A172 (cell line): Measurements from ENCODE around the gene ENOX2. TPM values are rescaled to one million over a fixed set of nuclear protein-coding genes. Genes with fewer than 3 reads are reported as not detected.
A peak's percentile ranks its signal among the peaks of the same experiment; 100 is the strongest.
"Not testable (repeated sequence)": the region's sequence is repeated elsewhere in the genome, so short reads cannot be mapped to it uniquely, and the experiment has no call there.

ENCODE experiments used
- DNase-seq: peaks from one replicate; pipeline ENCODE4 v3.0.0-alpha.2; 2015; ENCODE audit warnings: low spot score
- total RNA-seq: library from RNA; depleted of rRNA; stranded (reverse); fragments of >200 nt; shearing (Covaris generic); gene quantifications from 2 replicates; pipeline ENCODE4 v1.2.3, GENCODE V29; 2014; rRNA removed

Gene ENOX2, protein sequence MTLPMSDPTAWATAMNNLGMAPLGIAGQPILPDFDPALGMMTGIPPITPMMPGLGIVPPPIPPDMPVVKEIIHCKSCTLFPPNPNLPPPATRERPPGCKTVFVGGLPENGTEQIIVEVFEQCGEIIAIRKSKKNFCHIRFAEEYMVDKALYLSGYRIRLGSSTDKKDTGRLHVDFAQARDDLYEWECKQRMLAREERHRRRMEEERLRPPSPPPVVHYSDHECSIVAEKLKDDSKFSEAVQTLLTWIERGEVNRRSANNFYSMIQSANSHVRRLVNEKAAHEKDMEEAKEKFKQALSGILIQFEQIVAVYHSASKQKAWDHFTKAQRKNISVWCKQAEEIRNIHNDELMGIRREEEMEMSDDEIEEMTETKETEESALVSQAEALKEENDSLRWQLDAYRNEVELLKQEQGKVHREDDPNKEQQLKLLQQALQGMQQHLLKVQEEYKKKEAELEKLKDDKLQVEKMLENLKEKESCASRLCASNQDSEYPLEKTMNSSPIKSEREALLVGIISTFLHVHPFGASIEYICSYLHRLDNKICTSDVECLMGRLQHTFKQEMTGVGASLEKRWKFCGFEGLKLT
- total RNA-seq: 4.0 and 4.2 TPM in 2 replicates

DNA sequence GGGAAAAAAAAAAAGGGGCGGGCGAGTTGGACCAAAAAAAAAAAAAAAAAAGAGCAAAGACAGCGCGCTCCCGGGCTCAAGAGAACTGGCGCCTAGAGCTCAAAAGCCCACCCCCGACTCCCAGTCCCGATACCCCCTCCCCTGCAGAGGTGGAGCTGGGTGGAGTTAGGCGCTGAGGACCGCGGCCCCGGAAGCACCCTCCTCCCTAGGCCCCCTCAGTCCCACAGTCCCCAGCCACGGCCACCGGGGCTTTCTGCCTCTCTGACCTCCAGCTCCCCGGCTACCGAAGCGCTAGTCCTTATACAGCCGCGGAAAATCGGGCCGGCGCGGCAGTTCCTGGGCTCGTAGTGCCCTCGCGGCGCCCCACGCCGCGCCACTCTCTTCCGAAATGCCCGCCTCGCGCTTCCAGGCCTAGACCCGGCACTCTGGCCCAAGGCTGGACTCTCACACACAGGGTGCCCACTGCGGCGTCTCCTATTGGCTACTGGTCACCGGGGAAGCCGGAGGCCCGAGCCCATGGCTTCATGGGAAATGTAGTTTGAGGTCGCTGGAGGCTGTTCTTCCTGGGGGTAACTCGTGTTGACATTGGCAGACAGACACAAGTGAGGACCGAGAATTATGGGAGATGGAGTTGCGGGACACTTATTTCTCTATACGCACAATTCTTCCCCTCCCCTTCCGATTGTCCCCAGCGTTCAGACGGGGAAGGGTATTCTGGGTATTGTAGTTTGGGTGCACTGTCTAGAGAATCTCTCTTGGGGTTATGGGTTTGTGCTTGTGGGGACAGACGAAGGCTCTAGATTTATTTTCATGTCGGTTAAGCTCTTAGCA lies at the start of gene ENOX2:
TSS of gene ENOX2 (minus strand) at position 427 of the 831 bp plus-strand sequence. CDS start 199,993 bp downstream, outside the sequence.
- DNase-seq: peak; percentile 84

DNA sequence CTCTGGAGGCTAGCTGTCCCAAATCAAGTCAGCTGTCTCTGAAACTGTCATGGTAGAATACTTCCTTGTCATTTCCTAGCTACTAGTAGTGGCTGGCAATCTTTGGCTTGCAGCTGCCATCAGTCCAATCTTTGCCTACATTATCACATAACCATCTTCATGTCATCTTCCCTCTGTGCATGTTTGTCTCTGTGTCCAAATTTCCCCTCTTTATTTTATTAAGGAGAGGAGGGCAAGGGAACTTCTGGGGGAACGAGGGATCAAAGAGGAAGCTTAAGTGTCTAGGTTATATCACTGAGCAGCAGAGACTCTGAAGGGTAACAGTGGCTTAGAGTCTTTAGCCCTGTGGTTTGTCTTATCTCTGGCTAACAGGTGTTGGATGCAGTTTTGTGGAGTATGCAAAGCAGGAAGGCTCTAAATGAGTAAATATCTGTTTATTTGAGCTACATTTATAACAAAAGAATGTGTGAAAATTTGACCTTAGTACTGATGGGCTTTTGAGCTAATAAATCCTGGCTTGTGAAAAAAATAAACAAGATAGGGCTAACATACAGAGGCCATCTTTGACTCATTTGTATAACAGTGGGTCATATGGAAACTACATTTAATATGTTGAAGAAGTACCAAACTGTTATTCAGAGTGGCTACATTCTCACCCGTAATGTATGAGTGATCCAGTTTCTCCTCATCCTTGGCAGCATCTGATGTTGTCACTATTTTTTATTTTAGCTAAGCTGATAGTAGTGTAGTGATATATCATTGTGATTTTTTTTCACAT lies 49.4 kb upstream of the ENOX2 start:
- DNase-seq: no peak

DNA sequence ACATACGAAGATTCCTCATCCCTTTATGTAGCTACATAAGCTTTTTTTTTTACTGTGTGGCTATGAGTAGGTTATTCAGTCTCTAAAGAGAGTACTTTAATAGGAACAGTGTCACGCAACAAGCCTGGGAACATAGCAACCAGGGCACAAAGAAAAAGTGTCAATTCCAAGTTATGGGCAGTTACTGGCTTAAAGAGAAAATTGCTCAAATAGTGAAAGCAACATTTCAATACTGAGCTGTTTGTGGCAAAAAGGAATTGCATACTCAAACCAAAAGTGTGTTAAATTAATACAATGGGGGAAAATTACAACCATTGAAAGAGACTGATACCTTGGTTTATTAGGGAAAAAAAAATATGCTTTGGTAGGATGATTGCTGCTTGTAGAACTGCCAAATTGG lies 41.2 kb upstream of the ENOX2 start:
- no peak for DNase-seq

DNA sequence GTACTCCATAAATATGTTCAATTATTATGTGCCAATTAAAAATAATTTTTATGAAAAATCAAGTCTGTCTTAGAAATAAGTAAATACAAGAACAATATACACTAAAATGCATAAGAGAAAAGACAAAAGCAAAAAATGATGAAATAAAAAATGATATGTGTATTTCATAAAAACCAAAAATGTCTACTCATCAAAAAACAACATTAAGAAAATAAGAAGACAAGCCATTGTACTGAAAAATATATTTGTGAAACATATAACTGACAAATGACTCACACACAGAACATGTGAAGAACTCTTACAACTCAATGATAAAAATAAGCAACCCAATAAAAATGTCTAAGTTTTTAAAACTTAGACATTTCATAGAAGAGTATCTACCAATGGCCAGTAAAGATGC lies 34.1 kb upstream of the ENOX2 start:
- no peak for DNase-seq

DNA sequence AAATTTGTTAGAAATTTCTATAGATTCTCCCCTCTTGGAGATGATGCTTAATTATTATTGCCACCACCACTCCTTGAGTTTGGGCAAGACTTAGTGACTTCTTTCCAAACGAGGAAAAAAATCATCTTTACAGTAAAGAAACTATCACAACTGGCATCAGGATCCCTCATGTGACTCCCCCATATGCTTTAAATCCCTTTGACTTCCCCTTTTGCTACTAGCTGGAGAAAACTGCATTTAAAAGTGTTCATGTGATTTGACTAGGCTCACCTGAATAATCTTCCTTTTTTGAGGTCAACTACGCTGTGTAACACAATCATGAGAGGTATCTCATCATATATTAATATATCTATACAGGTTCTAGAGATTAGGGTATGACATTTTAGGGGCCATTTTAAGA lies 30.3 kb upstream of the ENOX2 start:
- no peak for DNase-seq

DNA sequence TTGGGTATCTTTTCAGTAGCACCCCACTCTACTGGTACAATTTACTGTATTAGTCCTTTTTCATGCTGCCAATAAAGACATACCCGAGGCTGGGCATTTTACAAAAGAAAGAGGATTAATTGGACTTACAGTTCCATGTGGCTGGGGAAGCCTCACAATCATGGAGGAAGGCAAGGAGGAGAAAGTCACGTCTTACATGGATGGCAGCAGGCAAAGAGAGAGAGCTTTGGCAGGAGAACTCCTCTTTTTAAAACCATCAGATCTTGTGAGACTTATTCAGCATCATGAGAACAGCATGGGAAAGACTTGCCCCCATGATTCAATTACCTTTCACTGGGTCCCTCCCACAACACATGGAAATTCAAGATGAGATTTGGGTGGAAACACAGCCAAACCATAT lies 17.4 kb upstream of the ENOX2 start:
- DNase-seq: not testable (repeated sequence)

DNA sequence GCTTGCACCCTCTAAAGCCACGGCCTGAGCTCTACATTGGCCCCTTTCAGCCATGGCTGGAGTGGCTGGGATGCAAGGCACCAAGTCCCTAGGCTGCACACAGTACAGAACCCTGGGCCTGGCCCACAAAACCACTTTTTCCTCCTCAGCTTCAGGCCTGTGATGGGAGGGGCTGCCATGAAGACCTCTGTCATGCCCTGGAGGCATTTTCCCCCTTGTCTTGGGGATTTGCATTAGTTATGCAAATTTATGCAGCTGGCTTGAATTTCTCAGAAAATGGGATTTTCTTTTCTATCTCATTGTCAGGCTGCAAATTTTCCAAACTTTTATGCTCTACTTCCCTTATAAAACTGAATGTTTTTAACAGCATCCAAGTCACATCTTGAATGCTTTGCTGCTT lies 16.7 kb upstream of the ENOX2 start:
- not testable (repeated sequence) for DNase-seq

DNA sequence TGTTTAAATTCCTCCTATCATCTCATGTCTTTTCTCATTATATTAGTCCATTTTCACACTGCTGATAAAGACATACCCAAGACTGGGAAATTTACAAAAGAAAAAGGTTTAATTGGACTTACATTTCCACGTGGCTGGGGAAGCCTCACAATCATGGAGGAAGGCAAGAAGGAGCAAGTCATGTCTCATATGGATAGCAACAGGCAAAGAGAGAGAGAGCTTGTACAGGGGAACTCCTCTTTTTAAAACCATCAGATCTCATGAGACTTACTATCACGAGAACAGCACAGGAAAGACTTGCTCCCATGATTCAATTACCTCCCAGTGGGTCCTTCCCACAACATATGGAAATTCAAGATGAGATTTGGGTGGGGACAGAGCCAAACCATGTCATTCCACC lies 15.5 kb upstream of the ENOX2 start:
- DNase-seq: not testable (repeated sequence)

DNA sequence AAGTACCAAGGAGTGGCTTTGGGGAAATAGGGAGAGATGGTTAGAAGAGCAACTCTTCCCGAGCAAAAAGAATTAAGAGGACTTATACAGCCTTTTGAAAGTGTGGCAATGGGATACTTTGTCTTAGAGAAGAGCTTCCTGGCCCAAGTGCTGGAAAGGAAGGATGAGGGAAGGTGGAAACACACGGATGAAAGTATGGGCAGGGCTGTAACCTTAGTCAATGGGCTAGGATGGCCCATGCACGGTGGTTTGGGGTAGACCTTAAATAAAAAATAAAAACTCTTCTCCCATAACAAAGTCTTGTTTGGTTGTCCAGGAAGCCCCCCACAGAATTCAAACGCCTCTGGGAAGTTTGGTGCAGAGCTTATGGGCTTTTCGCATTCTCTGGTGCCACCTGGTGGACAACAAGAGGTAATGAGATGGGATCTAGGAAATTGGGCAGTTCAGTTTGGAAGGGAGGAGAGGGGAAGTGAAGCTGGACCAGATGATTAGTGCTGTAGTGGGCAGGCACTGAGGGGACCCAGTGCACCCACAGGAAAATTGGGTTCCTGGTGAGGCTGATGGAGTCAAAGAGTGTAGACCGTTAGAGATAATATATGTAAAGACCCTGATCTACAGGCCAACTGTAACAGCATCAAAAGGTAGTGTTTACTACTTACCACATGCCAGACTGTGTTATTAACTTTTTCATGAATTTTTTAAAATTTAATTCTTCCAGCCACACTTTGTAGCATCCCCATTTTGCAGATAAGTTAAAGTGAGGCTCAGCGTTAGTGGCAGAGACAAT lies 13.8 kb upstream of the ENOX2 start:
- peak; percentile 3 for DNase-seq

DNA sequence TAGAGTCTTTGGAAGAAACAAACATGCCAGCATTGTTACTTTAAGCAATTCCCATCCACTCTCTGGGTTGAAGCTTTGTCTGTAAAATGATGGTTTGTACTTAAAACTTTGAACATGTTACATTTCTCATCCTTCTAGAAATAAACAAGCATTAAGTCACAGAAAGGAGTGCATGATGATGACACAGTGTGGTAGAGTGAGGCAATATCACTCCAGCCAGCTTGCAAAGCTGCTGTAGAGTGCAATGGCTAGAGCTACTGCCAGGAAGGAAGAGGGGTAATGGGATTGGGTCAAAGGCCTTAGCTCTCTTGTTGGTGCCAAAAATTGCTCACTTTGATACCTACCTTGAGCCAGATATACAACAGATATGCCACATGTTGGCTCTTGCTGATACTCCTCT lies 12.3 kb upstream of the ENOX2 start:
- no peak for DNase-seq

DNA sequence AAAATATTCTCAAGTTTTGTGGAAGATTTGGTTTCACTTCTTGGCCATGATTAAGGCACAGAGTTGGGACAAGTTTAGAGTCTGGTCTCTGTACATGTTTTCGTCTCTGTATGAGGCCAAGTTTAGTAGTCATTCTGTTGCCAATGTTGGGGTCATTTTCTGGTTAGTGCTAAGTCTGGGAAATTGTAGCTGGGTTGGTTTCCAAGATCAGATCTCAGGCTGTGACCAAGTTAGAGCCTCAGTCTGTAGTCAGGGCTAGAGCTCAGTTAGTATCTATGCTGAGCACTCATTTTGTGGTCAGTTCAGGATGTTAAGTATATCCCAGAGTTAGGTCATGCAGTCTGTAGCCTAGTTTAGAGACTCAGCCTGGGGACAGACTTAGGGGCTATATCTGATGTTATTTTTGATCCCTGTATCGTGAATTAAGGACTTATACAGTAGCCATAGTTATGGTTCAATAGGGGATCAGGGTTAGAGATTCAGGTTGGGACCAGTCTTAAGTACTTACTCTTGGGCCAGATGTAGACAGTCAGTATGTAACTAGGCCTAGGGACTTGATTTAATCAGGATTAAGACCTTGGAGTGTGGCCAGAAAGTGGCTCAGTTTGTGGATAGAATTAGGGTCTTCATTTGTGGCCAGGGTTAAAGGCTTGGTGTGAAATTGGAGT lies 6.6 kb upstream of the ENOX2 start:
- DNase-seq: no peak

DNA sequence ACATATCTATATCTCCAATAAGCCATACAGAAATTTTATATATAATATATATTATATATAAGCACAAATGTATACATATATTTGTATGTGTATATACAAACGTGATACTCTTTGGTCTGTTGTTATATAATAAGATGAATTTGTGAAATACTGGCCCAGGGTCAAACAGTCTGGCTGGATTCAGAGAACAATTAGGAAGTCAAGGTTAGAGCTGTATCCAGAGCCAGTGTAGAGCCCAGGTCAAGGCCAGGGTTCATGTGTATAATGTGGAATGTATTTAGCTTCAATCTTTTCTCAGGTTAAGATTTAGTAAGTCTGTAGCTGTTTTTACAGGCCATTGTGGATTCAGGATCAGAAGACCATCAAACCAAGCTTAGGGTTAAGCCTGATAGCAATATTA lies 3.8 kb upstream of the ENOX2 start:
- DNase-seq: no peak

DNA sequence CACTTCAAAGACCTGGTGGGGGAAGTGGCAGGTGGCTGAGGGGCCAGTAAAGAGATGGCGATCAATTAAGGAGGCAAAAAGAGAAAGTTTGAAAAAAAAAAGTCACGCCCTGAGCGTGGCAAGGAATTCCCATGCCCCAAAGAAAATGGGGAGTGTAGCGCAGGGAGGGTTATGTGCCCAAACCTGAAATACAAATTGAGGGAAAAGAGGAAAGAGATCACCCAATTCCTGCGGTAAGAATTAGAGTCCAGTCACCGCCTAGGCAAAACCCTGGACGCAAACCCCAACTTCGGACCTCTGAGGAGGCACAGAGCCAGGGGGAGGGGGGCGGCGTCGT lies 595 bp downstream of the ENOX2 start:
- DNase-seq: no peak

DNA sequence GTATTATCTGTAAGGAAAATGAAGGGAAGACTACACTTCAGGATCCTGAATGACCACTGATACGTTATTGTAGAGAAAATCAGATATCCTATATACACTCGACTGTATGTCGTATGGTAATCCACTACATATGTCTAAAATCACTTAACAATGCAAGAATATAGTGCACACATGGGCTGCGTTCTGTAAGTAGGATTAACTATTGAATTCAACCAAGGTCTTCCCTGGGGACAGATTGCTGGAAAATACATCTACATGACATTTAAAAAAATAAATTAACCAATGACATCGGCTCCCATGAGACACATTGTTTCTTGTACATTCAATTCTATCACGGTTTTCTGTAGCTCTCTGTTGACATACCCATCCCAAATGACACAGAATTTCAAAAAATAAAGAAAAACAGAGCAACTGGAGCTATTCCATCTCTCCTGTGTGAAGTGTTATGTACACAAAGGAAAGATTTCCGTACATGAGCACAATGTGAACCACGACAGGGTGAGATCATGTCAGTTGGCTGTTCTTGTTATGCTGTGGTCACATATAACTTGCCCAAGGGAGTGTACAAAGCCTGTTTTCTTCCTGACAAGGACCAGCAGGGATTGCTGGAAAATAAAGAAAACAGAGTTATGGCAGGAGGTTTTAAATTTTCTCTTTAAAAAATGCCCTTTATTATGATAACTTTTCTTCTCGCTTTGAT lies 6.1 kb downstream of the ENOX2 start:
- no peak for DNase-seq

DNA sequence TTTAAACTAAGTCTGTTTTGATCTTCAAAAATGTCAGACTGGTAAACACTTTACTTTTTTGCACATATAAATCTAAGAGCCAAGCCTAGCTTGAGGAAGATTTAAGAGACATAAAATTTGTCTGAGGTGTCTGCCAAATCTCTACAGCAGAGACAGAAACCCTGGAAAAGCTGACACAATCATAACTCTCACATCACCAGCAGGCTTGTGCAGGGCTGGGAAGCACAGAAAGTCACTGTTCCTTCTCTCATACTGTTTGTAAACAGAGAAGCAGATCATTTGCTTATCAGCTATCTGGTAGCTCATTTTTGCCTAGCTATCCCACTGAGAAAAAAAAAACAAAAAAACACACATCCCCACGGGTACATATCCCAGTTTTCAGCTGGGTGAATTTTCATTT lies 7.0 kb downstream of the ENOX2 start:
- no peak for DNase-seq

DNA sequence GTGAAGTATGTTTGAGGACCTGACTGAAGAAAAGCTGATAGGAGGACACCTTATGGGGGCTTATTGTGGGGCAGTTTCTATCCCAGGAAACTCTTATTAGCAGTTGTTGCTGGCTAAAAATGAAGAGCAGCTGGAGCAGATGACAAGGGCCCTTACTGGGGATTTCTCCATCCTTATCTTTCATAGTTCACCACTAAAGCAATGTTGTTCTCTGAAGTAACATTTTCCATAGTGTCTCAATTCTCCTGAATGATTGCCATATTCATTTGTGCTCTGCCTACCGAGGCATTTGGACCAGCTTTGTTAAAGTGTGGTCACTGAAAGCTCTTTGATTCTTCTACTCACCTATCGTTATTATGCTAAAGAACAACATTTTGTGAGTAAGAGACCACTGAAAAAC lies 7.7 kb downstream of the ENOX2 start:
- no peak for DNase-seq

DNA sequence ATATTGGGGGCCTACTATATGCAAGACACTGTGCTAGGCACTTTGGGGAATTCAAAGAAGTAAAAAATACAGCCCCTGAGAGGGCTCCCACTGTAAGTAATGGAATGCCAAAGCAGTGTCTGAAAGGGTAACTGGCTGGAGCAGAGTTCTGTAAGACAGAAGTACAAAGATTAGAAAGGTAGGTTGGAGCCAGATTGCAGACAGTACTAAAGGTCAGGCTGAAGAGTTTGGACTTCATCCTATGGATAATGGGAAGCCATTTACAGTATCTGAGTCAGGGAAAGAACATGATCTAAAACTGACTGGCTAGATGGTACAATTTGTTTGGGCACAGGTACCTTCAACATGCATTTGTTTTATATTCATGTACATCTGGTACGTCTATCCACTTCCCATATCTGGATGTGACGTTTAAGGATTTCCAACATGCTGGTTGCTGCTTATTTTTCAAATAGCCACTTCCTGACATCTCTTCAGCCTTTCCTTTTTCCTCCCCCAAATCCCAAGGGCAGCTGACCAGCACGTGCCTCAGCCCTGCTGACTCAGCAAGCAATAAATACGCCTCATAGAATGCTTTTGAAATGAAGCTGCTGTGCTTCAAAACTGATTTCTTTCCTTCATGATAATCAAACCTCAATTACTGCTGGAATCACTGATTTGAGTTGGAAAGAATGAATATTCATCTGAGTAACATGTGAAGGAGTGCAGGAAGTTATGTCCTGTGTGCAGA lies 9.5 kb downstream of the ENOX2 start:
- no peak for DNase-seq

DNA sequence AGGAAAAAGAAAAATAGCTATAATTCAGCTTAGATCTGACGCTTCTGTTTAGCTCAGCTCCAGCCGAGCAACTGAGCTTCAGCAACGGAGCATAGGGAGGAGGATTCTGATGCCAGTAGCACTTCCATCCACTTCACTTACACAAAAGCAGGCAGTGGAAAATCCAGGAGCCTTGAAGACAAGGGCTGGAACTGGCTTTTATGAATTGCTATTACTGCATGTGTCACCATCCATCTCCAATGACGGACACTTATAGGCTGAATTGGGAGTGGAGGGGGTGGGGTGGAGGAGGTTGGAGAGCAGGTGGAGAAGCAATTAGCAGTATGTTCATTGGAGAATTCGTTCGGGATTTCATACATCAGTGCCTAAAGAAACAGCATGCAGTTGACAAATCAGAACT lies 15.6 kb downstream of the ENOX2 start:
- no peak for DNase-seq

DNA sequence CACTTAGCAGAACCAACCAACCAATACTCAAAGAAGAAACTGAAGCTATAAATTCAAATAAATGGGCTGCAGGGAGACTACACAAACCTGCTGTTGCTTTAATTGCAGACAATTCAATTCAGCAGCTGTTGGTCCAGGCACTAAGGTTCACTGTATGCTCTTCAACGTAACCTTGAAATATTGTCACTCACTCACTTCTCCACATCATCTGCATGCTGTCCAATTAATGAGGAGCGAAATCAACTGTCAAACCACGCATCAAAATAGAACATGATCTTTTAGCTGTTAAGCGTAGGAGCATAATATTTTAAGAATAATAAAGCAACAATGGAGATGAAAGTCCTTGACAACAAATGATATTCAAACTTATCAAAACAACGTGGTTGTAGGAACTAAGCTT lies 17.0 kb downstream of the ENOX2 start:
- DNase-seq: no peak
